ENCODE data around the gene MAGEA11.
"Not testable (repeated sequence)": the region's sequence is repeated elsewhere in the genome, so short reads cannot be mapped to it uniquely, and the experiment has no call there.

The MAGEA11 gene

DNA sequence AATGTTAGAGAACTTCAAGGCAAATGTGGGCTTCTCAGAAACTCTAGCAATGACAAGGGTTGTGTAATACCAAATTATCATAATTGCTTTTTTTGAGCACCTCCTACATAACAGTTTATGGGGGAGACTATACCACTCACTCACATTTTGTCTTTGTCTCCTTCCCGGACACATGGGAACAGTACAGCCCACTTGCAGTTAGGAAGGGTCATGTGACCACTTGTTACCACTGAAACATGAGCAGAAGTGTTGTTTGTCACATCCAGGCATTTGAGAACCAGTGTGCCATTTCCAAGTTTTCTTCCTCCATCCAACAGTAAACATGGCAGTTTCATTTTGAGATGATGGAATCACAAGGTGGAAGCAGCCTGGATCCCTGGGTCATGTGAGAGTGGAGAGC, 6.9 kb downstream of the MAGEA11 start:
- DNase-seq (ENCODE audit: low read depth), result no peak
- H3K4me3 ChIP-seq (ENCODE audit: control insufficient read depth, low read depth, low read length), result no peak overlapping the region
- TF ChIP-seq CTCF (conservative IDR thresholded peaks at IDR 0.05; ENCODE audit: control insufficient read depth, insufficient read depth, low read depth, low read length), result no peak

GRCh38 chrX:149720021-149720689, 8.3 kb downstream of the MAGEA11 start:
- no peak for TF ChIP-seq CTCF (conservative IDR thresholded peaks at IDR 0.05; ENCODE audit: control insufficient read depth, insufficient read depth, low read depth, low read length)
- no peak for DNase-seq (ENCODE audit: low read depth)

DNA sequence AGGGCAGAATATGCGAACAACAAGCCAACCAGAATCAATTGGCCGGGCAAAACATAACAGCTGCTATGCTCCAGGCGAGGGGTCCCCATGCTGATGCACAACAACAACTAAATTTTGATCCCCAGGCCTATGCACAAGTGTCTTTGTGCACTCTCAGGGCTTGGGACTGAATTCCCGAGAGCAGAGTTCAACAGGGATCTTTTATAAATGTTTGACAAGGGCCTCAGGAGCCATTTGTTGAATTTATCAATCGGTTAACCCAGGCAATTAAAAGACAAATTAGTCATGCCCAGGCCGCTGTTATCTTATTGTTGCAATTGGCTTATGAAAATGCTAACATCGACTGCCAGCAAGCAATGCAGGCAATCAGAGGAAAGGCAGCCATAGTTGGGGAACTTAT, 9.4 kb downstream of the MAGEA11 start:
- DNase-seq (ENCODE audit: low read depth); H3K4me3 ChIP-seq (ENCODE audit: control insufficient read depth, low read depth, low read length): not testable (repeated sequence)

More at GRCh38 chrX:149720021-149720689, 8.3 kb downstream of the MAGEA11 start:
- no peak overlapping the region for H3K4me3 ChIP-seq (ENCODE audit: control insufficient read depth, low read depth, low read length)

- DNase-seq (ENCODE audit: low read depth), result no peak
- TF ChIP-seq CTCF (conservative IDR thresholded peaks at IDR 0.05; ENCODE audit: control insufficient read depth, insufficient read depth, low read depth, low read length), result no peak
- H3K4me3 ChIP-seq (ENCODE audit: control insufficient read depth, low read depth, low read length), result no peak overlapping the region
These were observed 9.9 kb downstream of the MAGEA11 start for GRCh38 chrX:149721778-149722177.

GRCh38 chrX:149723583-149724118, 11.8 kb downstream of the MAGEA11 start:
- DNase-seq (ENCODE audit: low read depth); H3K4me3 ChIP-seq (ENCODE audit: control insufficient read depth, low read depth, low read length): not testable (repeated sequence)

GRCh38 chrX:149727308-149727707, 15.4 kb downstream of the MAGEA11 start:
- H3K4me3 ChIP-seq (ENCODE audit: control insufficient read depth, low read depth, low read length); DNase-seq (ENCODE audit: low read depth): not testable (repeated sequence)

DNA sequence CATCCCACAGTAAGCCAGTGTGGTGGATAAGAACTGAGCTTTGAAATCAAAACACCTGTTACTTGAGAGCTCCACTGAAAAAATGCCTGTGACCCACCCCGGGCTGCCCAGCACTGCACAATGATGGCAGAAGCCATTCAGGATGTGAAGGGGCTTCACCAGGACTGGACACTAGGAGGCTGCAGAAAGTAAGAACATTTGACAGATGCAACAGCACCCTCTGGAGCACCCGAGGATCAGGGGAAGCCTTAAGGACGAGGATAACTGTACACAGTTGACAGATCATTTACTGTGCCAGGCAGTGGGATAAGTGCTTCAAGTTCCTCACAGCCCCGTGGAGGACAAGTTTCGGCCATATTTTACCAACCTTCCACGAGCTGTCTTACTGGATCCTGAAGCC, 30.4 kb downstream of the MAGEA11 start:
- not testable (repeated sequence) for H3K4me3 ChIP-seq (ENCODE audit: control insufficient read depth, low read depth, low read length)

DNA sequence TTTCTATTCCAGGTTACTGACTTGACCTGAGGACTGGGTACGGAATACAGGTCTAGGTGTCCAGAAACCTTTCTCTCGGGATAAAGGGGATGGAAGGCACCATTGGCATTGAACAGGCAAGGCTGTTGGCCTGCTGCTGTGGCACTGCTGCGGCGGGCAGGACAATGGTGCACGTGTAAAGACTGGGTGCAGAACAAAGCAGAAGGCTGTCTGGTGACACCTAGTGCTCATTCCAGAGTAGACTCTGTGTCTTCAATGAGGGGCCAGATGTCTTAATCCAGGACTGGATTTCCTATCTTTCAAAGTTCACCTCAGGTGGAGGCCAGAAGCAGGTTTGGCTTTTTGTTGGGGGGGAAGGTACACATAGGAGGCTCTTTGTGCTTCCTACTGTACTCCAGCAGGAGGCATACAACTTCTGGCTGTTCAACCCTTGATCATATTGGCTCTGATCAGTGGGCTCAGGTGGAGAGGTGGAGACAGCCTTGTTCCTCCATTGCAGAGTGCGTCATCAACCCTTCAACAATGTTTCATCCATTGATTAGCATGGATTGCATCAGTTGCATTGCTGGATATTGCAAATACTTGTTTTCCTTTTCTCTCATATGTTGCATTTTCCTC, 34.6 kb downstream of the MAGEA11 start:
- H3K4me3 ChIP-seq (ENCODE audit: control insufficient read depth, low read depth, low read length); DNase-seq (ENCODE audit: low read depth): not testable (repeated sequence)

More for the DNA sequence above, 30.4 kb downstream of the MAGEA11 start:
- DNase-seq (ENCODE audit: low read depth), result not testable (repeated sequence)

GRCh38 chrX:149757206-149758067, 45.6 kb downstream of the MAGEA11 start:
- no peak overlapping the region for H3K4me3 ChIP-seq (ENCODE audit: control insufficient read depth, low read depth, low read length)
- TF ChIP-seq CTCF (conservative IDR thresholded peaks at IDR 0.05; ENCODE audit: control insufficient read depth, insufficient read depth, low read depth, low read length), result no peak
- DNase-seq (ENCODE audit: low read depth), result no peak

Measured in fibroblast of mammary gland (primary cell).